GM23338 (cell line): Measurements from ENCODE around the gene CGB1.

Experiments
- CREB1 ChIP-seq: fragments of 250-450 bp; sonication (Bioruptor Pico); IDR thresholded peaks from 2 replicates; pipeline ENCODE4 v1.5.0; 2020; ENCODE audit warnings: low read depth, mild to moderate bottlenecking, moderate library complexity
- CTCF ChIP-seq, 2 experiments: fragments of 200-600 bp in 1 of 2; sonication (generic) in 1 of 2; conservative IDR thresholded peaks; 2 replicates each; pipeline versions ENCODE4 v1.5.1 to v1.6.1; 2016 to 2017; ENCODE audit warnings: antibody characterized with exemption in 2 of 2, low read depth in 2 of 2, mild to moderate bottlenecking in 2 of 2, moderate library complexity in 1 of 2
- EZH2 ChIP-seq: fragments of 200-600 bp; sonication (generic); IDR thresholded peaks from one replicate; pipeline ENCODE4 v1.8.0; 2017; ENCODE audit warnings: antibody characterized with exemption, mild to moderate bottlenecking, low read depth; ENCODE audit not compliant: unreplicated experiment
- EZH2phosphoT487 ChIP-seq: fragments of 200-600 bp; sonication (generic); IDR thresholded peaks from one replicate; pipeline ENCODE4 v1.8.1; 2018; ENCODE audit warnings: antibody characterized with exemption; ENCODE audit not compliant: unreplicated experiment
- JUNB ChIP-seq: IDR thresholded peaks from one replicate; pipeline ENCODE4 v1.6.1; 2016; ENCODE audit warnings: antibody characterized with exemption; ENCODE audit not compliant: unreplicated experiment
- POLR2AphosphoS5 ChIP-seq: IDR thresholded peaks from 2 replicates; pipeline ENCODE4 v1.6.1; 2016; ENCODE audit warnings: antibody characterized with exemption, low read depth
- REST ChIP-seq: IDR thresholded peaks from one replicate; pipeline ENCODE4 v1.6.1; 2018; ENCODE audit warnings: antibody characterized with exemption; ENCODE audit not compliant: unreplicated experiment
- ZNF114 ChIP-seq: fragments of 250-450 bp; sonication (Bioruptor Pico); IDR thresholded peaks from 2 replicates; pipeline ENCODE4 v1.5.0; 2020; ENCODE audit warnings: mild to moderate bottlenecking, moderate library complexity
- ZNF331 ChIP-seq: fragments of 250-450 bp; sonication (Bioruptor Pico); IDR thresholded peaks from 2 replicates; pipeline ENCODE4 v1.5.0; 2020; ENCODE audit warnings: low read depth, mild to moderate bottlenecking, moderate library complexity

DNA sequence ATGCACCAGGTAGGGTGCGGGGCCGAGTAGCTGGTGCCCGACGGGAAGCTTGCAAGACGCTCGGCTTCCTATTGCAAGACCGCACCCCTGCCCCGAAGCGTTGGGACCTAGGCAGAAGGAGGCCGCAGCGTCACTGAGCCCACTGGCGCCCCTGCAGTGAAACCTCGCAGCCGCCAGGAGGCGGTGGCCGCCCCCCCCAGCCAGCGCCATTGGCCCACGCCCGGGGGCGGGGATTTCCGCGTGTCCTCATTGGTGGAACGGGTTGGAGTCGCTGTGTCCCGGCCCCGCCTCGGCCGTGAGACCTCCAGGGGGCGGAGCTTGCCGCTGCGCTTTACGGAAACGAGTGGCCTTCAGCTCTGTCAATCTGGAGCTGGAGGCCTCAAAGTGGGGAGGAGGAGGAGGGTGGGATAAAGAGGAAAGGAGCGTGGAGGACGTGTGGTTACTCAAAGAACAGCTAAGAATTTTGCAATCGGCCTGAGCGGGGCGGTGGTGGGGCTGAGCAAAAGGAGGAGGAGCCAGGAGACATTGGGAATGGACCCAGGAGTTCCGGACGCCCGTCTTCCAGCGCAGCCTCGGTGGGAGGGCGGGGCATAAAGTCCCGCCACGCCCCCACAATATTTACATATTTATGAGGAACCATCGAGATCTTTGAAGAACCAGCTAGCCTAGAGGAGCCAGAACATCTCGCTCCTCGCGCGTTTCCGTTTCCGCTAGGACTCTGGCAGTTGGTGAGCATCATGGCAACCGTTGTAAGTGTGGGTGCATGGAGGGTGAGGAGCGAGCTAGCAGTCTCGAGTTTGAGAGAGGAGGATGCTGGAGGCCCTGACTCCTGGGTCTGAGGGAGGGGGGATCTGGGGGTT, 43.3 kb downstream of the CGB1 start, which contains the start of the genes GYS1 and RUVBL2:
- TF ChIP-seq CTCF (conservative IDR thresholded peaks at IDR 0.05; ENCODE audit: low read depth in 2 of 2) (peak; percentile 71), ZNF114 (CRISPR knock-in tag) (no peak), POLR2AphosphoS5 (peak; percentile 97), CREB1 (CRISPR knock-in tag) (peak; percentile 84), REST (no peak), EZH2phosphoT487 (no peak), EZH2 (no peak), ZNF331 (no peak), JUNB (no peak)
